ENCODE data around the gene FAM170A. TPM values are rescaled to one million over a fixed set of nuclear protein-coding genes. Genes with fewer than 3 reads are reported as not detected.

Gene FAM170A
- total RNA-seq (2021; ENCODE audit: unreplicated experiment) (not detected), Bru-seq, nascent RNA (not detected), BruChase-seq, experiment 1, labeled RNA remaining after a 2-hour chase (percentile 20 among the genes with signal in this experiment), BruChase-seq, experiment 2, labeled RNA remaining after a 6-hour chase (not detected)
- polyA plus RNA-seq (2012; ENCODE audit: insufficient read length) = not detected
- long read RNA-seq = 0 reads

- in situ Hi-C loops (cut with HindIII; ENCODE audit: low pct_unique_long_range_greater_than_20kb, low sequenced_read_pairs) (no loop called here), intact Hi-C loops (cut with micrococcal nuclease; ENCODE audit: unreplicated experiment) (loop anchor here (2.0 kb wide), 1 partner anchor 27 kb away; no protein-coding TSS in a partner anchor)
- Histone ChIP-seq H3K36me3 (ENCODE audit: control insufficient read depth, insufficient read depth, low read length) (no peaks in the 10 kb centered on the region), H3K27me3 (ENCODE audit: control insufficient read depth, insufficient read depth, low read length) (no peaks in the 10 kb centered on the region), H3K9me3 (ENCODE audit: control insufficient read depth, insufficient read depth, low read depth, low read length) (no peaks in the 10 kb centered on the region), H3K4me1 (ENCODE audit: control insufficient read depth, insufficient read depth, low read length) (no peaks in the 10 kb centered on the region), H3K4me3 (ENCODE audit: low read depth in 2 of 2, low read length in 2 of 2) (no peak within 1 kb of the TSS), H3K27ac (ENCODE audit: low read length) (no peak within 1 kb of the TSS)
- no TSS peak for BruUV-seq (replicated peaks)
- CTCF ChIA-PET = no interaction called here
- ATAC-seq (no peak), DNase-seq (ENCODE audit: low read depth, low spot score) (no peak)
- POLR2A ChIA-PET = no interaction called here
- TF ChIP-seq TCF7L2 (IDR thresholded peaks at IDR 0.05; ENCODE audit: low read depth, low read length) (no peak), REST (IDR thresholded peaks at IDR 0.05; ENCODE audit: insufficient read depth in 1 of 2, low read depth in 2 of 2, low read length in 1 of 2) (no peak), SIN3A (IDR thresholded peaks at IDR 0.05; ENCODE audit: borderline replicate concordance, insufficient read depth, low read depth, low read length) (no peak), CTCF (IDR thresholded peaks at IDR 0.05) (no peak), POLR2AphosphoS5 (IDR thresholded peaks at IDR 0.05; ENCODE audit: low read depth, low read length) (no peak)
Measured at GRCh38 chr5:119629339-119629738, at the start of gene FAM170A. FAM170A (plus strand) TSS chr5:119629558; CDS start chr5:119629769, 211 bp downstream.

GRCh38 chr5:119582987-119583386 is 46.4 kb upstream of the FAM170A start:
- ChIA-PET CTCF (no interaction called here), POLR2A (no interaction called here)
- Histone ChIP-seq H3K4me3 (ENCODE audit: low read depth in 2 of 2, low read length in 2 of 2) (no peak overlapping the region), H3K27ac (ENCODE audit: low read length) (no peak overlapping the region), H3K27me3 (ENCODE audit: control insufficient read depth, insufficient read depth, low read length) (no peaks in the 10 kb centered on the region; the same call in 1 of the 2 replicates), H3K36me3 (ENCODE audit: control insufficient read depth, insufficient read depth, low read length) (no peaks in the 10 kb centered on the region), H3K9me3 (ENCODE audit: control insufficient read depth, insufficient read depth, low read depth, low read length) (no peaks in the 10 kb centered on the region), H3K4me1 (ENCODE audit: control insufficient read depth, insufficient read depth, low read length) (no peaks in the 10 kb centered on the region)
- in situ Hi-C loops (cut with HindIII; ENCODE audit: low pct_unique_long_range_greater_than_20kb, low sequenced_read_pairs) = no loop called here
- TF ChIP-seq REST (IDR thresholded peaks at IDR 0.05; ENCODE audit: insufficient read depth in 1 of 2, low read depth in 2 of 2, low read length in 1 of 2) (no peak), POLR2AphosphoS5 (IDR thresholded peaks at IDR 0.05; ENCODE audit: low read depth, low read length) (no peak), TCF7L2 (IDR thresholded peaks at IDR 0.05; ENCODE audit: low read depth, low read length) (no peak), SIN3A (IDR thresholded peaks at IDR 0.05; ENCODE audit: borderline replicate concordance, insufficient read depth, low read depth, low read length) (no peak), CTCF (IDR thresholded peaks at IDR 0.05) (no peak)
- DNase-seq (ENCODE audit: low read depth, low spot score) = no peak
- BruUV-seq (replicated peaks) = no TSS peak
- intact Hi-C loops (cut with micrococcal nuclease; ENCODE audit: unreplicated experiment) = no loop called here
- no peak for ATAC-seq

Measured in Panc1 (cell line).